ENCODE measurements around the gene ZNF584. TPM values are rescaled to one million over a fixed set of nuclear protein-coding genes. Genes with fewer than 3 reads are reported as not detected.
A peak's percentile ranks its signal among the peaks of the same experiment; 100 is the strongest.
"Not testable (repeated sequence)": the region's sequence is repeated elsewhere in the genome, so short reads cannot be mapped to it uniquely, and the experiment has no call there.

Gene ZNF584
- total RNA-seq, 1 donor from 2014 or later = 8.4 TPM

DNA sequence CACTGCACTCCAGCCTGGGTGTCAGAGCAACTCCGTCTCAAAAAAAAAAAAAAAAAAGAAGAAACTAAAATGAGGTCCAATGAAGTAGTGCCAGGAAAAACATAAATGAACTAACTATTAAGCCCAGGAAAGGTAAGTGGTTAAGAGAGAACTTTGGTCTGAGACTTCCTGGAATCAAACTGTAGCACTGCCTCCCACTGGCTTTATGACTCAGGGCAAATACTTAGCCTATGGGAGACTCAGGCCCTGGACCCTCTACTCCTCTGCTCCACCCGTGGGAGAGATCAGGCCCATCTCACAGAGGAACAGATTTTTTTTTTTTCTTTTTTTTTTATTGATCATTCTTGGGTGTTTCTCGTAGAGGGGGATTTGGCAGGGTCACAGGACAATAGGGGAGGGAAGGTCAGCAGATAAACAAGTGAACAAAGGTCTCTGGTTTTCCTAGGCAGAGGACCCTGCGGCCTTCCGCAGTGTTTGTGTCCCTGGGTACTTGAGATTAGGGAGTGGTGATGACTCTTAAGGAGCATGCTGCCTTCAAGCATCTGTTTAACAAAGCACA is 4.5 kb upstream of the ZNF584 start:
- not testable (repeated sequence) for DNase-seq

- DNase-seq = no peak
Observed at GRCh38 chr19:58406818-58407657, 1.4 kb upstream of the ZNF584 start.

GRCh38 chr19:58407658-58408151 is 744 bp upstream of the ZNF584 start:
- no peak for DNase-seq

DNA sequence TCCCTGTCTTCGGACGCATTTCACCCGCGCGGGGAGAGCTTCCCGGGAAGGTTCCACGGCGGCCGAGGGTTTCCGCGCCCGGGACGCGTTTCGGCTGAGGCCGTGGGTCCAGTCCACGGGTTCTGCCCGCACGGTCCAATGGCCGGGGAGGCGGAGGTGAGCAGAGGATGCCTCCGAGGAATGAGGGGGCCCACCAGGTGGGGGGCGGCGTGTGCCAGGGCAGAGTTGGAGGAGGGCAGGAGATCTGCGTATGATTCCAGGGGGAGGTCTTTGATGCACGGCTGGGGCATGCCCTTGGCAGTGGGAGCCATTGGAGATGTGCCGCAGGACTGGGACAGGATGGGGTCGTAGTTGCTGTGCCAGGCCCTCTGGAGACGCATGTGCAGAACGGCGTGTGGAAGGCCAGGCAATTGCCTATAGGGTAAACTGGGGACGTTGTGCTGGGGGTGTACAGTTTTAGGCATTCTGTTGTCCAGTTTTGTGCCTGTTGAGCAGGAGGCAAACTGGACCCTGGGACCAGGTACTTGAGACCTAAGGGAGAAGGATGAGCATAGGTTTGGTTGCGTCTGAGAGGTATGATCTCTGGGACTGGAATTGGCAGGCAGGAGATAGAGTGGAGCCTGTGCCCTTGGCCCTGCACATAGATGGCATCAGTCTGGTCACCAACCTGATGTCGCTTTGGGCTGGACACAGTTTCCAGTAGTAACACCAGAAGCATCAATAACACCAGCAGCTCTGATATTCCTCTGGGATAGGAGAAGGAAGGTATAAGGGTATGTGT is 751 bp downstream of the ZNF584 start:
- no peak for DNase-seq

DNA sequence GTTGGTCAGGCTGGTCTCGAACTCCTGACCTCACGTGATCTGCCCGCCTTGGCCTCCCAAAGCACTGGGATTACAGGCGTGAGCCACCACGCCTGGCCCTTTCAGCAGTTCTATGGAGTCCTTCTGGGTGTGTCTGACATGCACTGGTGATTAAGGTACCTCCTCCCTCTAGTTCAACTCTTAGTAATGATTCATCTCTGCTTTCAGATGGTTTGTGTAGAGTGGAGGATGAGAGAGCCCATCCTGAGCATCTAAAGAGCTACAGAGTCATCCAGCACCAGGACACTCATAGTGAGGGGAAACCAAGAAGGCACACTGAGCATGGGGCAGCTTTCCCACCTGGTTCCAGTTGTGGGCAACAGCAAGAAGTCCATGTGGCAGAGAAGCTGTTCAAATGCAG is 8.2 kb downstream of the ZNF584 start:
- DNase-seq = no peak

DNA sequence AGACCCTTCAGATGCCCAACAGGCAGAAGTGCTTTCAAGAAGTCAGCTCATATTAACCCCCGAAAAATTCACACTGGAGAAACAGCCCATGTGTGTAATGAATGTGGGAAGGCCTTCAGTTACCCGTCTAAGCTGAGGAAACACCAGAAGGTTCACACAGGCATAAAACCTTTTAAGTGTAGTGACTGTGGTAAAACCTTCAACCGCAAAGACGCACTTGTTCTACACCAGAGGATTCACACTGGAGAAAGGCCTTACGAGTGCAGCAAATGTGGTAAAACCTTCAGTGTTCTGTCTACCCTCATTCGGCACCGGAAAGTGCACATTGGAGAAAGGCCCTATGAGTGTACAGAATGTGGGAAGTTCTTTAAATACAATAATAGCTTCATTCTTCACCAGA is 8.6 kb downstream of the ZNF584 start:
- DNase-seq = no peak

DNA sequence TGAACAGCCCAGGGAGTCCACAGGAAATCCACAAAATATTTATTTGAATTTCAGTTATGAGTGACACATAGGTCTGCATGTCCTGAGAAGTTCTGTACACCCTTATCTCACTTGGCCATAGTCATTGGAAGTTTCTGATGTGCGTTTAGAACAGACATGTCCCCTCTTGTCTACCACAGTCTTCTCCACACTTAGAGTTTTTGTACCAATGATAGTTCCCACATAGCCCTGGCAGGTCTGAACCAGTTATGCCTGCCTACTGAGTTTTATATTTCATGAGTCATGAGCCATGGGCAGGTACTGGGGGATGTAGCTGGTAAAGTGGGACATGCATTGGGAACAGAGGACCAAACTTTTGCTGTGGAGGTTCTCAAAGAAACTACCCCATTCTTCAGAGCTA is 20.2 kb downstream of the ZNF584 start:
- no peak for DNase-seq

DNA sequence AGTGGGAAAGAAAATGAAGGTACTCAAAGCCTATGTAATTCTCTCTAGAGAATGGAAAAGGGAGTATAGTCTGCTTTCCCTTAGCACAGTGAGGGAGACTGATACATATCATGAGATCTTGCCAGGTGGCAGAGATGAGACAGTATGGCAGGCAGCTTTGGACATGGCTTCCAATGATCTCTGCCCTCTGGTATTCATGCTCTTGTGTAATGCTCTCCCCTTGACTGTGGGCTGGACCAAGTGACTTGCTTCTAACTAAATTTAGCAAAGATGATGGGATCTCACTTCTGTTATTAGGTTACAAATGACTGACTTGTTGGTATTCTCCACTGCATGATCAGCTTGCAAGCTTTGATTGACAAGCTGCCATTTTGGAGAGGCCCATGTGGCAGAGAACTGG is 21.3 kb downstream of the ZNF584 start:
- no peak for DNase-seq

DNA sequence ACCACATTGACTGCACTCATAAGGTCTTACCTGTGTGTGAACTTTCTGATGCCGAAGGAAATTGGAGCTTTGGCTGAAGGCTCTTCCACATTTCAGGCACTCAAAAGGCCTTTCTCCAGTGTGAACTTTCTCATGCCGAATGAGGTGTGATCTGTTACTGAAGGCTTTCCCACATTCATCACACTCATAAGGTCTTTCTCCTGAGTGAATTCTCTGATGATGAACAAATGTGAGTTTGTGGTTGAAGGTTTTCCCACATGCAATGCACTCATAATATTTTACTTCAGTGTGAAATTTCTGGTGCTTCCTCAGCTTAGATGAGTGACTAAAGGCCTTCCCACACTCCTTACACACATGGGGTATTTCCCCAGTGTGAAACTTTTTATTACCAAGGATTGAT is 25.8 kb downstream of the ZNF584 start:
- no peak for DNase-seq

GRCh38 chr19:58439576-58440554 is 31.4 kb downstream of the ZNF584 start, which contains the start of gene ZNF132:
ZNF132 (minus strand) TSS chr19:58440153; CDS start chr19:58439821, 332 bp downstream.
- DNase-seq = peak; percentile 100

GRCh38 chr19:58440556-58440955 is 32.1 kb downstream of the ZNF584 start:
- no peak for DNase-seq

DNA sequence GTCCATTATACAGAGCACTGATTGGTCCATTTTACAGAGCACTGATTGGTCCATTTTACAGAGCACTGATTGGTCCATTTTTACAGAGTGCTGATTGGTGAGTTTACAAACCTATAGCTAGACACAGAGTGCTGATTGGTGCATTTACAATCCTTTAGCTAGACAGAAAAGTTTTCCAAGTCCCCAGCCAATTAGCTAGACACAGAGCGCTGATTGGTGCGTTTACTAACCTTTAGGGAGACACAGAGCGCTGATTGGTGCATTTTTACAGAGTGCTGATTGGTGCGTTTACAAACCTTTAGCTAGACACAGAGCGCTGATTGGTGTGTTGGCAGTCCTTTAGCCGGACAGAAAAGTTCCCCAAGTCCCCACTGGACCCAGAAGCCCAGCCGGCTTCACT is 34.5 kb downstream of the ZNF584 start:
- DNase-seq = not testable (repeated sequence)

DNA sequence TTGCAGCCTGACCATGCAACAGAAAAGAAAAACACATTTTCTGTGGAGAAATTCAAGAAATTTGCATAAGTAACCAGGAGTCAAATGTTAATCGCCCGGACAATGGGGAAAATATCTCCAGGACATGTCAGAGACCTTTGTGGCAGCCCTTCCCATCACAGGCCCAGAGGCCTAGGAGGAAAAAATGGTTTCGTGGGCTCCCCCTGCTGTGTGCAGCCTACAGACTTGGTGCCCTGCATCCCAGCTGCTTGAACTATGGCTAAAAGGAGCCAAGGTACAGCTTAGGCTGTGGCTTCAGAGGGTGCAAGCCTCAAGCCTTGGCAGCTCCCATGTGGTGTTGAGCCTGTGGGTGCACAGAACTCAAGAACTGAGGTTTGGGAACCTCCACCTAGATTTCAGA is 40.4 kb downstream of the ZNF584 start:
- not testable (repeated sequence) for DNase-seq

DNA sequence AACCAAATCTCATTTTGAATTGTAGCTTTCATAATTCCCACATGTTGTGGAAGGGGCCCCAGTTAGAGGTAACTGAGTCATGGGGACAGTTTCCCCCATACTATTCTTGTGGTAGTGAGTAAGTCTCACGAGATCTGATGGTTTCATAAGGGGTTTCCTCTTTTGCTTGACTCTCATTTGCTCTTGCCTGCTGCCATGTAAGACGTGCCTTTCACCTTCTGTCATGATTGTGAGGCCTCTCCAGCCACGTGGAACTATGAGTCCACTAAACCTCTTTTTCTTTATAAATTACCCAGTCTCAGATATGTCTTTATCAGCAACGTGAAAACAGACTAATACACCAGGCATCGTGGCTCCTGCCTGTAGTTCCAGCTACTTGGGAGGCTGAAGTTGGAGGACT is 41.5 kb downstream of the ZNF584 start:
- not testable (repeated sequence) for DNase-seq

DNA sequence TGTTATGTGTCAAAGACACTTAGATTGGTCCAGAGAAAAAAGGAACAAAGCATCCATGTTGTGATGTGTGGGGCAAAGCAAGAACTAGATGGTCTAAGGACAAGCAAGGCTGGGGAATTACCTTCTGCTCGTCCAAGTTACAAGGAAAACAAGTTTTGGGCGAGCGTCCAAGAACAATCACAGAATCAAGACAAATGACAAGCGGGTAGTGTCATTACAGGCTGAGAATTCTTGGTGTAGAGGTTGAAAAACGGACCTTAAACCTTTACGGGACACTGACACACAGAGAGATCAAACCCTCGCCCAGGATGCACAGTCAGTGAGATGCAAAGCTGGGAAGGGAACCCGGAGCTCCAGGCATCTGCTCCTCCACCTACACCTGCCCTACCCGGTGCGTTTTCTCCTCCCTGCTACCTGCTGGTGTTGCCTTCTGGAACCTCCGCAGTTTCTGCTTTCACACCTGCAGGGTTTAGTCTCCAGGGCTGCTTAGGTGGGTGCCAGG is 42.5 kb downstream of the ZNF584 start:
- DNase-seq = no peak

DNA sequence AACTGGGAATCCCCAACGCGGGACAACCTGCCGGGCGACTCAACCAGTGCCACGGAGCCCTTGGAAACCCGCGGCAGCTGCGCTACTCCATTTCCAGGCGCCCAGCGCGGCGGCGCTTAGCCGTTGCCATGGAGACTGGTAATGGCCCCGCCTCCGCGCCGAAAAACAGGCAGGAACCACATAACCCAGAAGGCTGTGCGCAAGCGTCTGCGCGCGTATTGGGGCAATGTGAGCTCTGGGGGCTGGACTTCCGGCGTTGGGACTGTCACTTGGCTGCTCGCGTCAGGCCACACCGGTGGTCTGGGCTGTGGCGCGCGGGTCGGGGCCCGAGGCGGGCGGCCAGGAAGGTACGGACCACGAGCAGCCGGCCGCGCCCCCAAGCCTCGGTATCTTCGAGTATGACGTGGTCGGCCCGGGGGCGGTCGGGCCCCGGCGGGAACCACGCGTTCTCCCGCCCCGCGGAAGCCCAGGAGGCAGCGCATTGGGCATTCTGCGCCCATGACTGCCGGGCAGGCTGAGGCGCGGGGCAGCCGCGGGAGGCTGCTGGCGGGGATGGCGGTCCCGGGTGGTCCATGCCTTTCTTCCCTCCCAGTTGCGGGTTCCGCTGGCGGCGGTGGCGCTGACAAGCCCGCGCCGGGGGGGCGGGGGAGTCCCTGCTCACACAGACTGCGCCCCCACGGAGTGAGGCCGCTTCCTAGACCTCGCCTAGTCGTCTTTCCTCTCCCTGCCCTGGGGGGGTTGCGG is 43.1 kb downstream of the ZNF584 start, which contains the start of gene ZNF324B:
ZNF324B (plus strand) TSS at position 265 of the 744 bp plus-strand sequence. CDS start 2,080 bp downstream, outside the sequence.
- peak; percentile 96 for DNase-seq

GRCh38 chr19:58453743-58454142 is 45.3 kb downstream of the ZNF584 start:
- DNase-seq = no peak

GRCh38 chr19:58455306-58455705 is 46.9 kb downstream of the ZNF584 start:
- no peak for DNase-seq

- no peak for DNase-seq
Observed at GRCh38 chr19:58456111-58456510, 47.7 kb downstream of the ZNF584 start.

DNA sequence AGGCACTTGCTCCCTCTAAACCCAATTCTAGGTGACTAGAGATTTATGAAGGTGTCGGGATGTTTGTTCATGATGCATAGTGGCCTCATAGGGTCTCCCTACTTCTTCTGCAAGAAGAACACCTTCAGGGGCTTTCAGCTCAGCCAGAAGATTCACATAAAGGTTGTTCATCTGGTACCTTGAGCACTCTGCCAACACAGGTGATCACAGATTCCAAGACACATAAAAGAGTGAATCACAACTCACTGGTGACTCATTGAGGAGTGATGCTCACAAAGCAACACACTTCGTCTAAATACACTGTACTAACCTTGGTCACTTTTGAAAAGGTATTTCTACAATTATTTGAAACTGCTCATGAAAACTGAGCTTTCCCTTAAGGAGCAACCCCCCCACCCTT is 51.6 kb downstream of the ZNF584 start:
- no peak for DNase-seq

Data from skin of body (tissue), 2 donors.